NK-92 treated with Interleukin-12 subunit alpha and Interleukin-12 subunit beta, amount 100 ng/mL, for 24 hours (cell line): ENCODE data around the gene GLI3.

Experiments
- DNase-seq: peaks from one replicate; lab custom pipeline; 2025; lab: John Stamatoyannopoulos, UW

The GLI3 gene

GRCh38 chr7:42236976-42237810 lies at the start of gene GLI3:
GLI3 (minus strand) TSS chr7:42237209; CDS start chr7:42223253, 13,956 bp downstream.
- no peak for DNase-seq

- no peak for DNase-seq
Measured at GRCh38 chr7:42285383-42285824, 48.4 kb upstream of the GLI3 start.

GRCh38 chr7:42283553-42283952 lies 46.5 kb upstream of the GLI3 start:
- no peak for DNase-seq

- DNase-seq = no peak
Measured at GRCh38 chr7:42278344-42278743, 41.3 kb upstream of the GLI3 start.

GRCh38 chr7:42274053-42274452 lies 37.0 kb upstream of the GLI3 start:
- no peak for DNase-seq

GRCh38 chr7:42272793-42273665 lies 36.0 kb upstream of the GLI3 start:
- no peak for DNase-seq

- no peak for DNase-seq
Measured at GRCh38 chr7:42269161-42269560, 32.2 kb upstream of the GLI3 start.

GRCh38 chr7:42264702-42265101 lies 27.7 kb upstream of the GLI3 start:
- no peak for DNase-seq

GRCh38 chr7:42263971-42264370 lies 27.0 kb upstream of the GLI3 start:
- DNase-seq = no peak

GRCh38 chr7:42262964-42263363 lies 26.0 kb upstream of the GLI3 start:
- DNase-seq = no peak

GRCh38 chr7:42254217-42254616 lies 17.2 kb upstream of the GLI3 start:
- DNase-seq = no peak

- DNase-seq = no peak
Measured at GRCh38 chr7:42253316-42253715, 16.3 kb upstream of the GLI3 start.

GRCh38 chr7:42250411-42250810 lies 13.4 kb upstream of the GLI3 start:
- DNase-seq = no peak

GRCh38 chr7:42248579-42248978 lies 11.6 kb upstream of the GLI3 start:
- no peak for DNase-seq

GRCh38 chr7:42247301-42247700 lies 10.3 kb upstream of the GLI3 start:
- DNase-seq = no peak

GRCh38 chr7:42244828-42245227 lies 7.8 kb upstream of the GLI3 start:
- no peak for DNase-seq

- DNase-seq = no peak
Measured at GRCh38 chr7:42242381-42242780, 5.4 kb upstream of the GLI3 start.

GRCh38 chr7:42241424-42241823 lies 4.4 kb upstream of the GLI3 start:
- no peak for DNase-seq

- no peak for DNase-seq
Measured at GRCh38 chr7:42240416-42240815, 3.4 kb upstream of the GLI3 start.

- DNase-seq = no peak
Measured at GRCh38 chr7:42238709-42239366, 1.8 kb upstream of the GLI3 start.

- no peak for DNase-seq
Measured at GRCh38 chr7:42237811-42238541, 967 bp upstream of the GLI3 start.
